ENCODE data around the gene CNPY2. TPM values are rescaled to one million over a fixed set of nuclear protein-coding genes. Genes with fewer than 3 reads are reported as not detected.
A peak's percentile ranks its signal among the peaks of the same experiment; 100 is the strongest.
"Not testable (repeated sequence)": the region's sequence is repeated elsewhere in the genome, so short reads cannot be mapped to it uniquely, and the experiment has no call there.

Gene CNPY2
- total RNA-seq, 5 donors from 2014 or later (not counting 1 experiment from before 2014, with no cell fraction given) = 52.9 to 92.8 (median 90.8) TPM

- DNase-seq = peak in 1 of 35 experiments; percentile 10
- H3K4me3 Mint-ChIP-seq = peak overlapping the region; percentile 85 to 97 (median 92)
- H3K27ac Mint-ChIP-seq = peak overlapping the region; percentile 100
- Histone ChIP-seq H3K36me3 (ENCODE audit: control insufficient read depth in 2 of 2, extremely low read depth in 1 of 2, insufficient read depth in 1 of 2, low read length in 1 of 2) (peaks cover 4 to 8% of the 10 kb centered on the region in 2 donors), H3K4me1 (ENCODE audit: control insufficient read depth in 1 of 2, extremely low read depth in 1 of 2, insufficient read depth in 2 of 2, low read length in 2 of 2) (peaks cover 4 to 23% of the 10 kb centered on the region in 2 experiments), H3K27me3 (replicated peaks in 1 of 2; ENCODE audit: control insufficient read depth in 2 of 2, extremely low read depth in 1 of 2, insufficient read depth in 2 of 2, low read length in 1 of 2) (no peaks in the 10 kb centered on the region), H3K4me3 (ENCODE audit: control insufficient read depth in 1 of 2, extremely low read depth in 1 of 2, low read length in 1 of 2) (peak overlapping the region; percentile 15 to 63), H3K9me3 (no peaks in the 10 kb centered on the region), H3K27ac (ENCODE audit: low read length) (peak overlapping the region; percentile 98)
- WGBS (ENCODE audit: insufficient coverage) = 76% methylated on average over 8 of the region's 11 CpGs
- peaks cover 7% of the 10 kb centered on the region for H3K36me3 Mint-ChIP-seq
- no peaks in the 10 kb centered on the region for H3K27me3 Mint-ChIP-seq
- POLR2A ChIA-PET = interaction anchor here (0.6 to 1.8 kb wide), 7 partner anchors 27 to 1477 kb away, joined by 3 to 10 read pairs (median 4); partner anchors contain the start of genes STAT2 (in 2 of the 2) and RAB5B (in 1 of the 2)
- peaks cover 34 to 41% (median 36%) of the 10 kb centered on the region in 3 donors for H3K4me1 Mint-ChIP-seq
- CTCF ChIA-PET = interaction anchor here (0.7 to 2.5 kb wide), 7 partner anchors 17 to 132 kb away, joined by 4 to 19 read pairs (median 8); partner anchors contain the start of genes CNPY2 (in 1 of the 2) and STAT2 (in 1 of the 2)
- no peaks in the 10 kb centered on the region for H3K9me3 Mint-ChIP-seq
- ATAC-seq (replicated peaks in 1 of 4) = no peak
These were observed 16.9 kb upstream of the CNPY2 start for GRCh38 chr12:56332512-56333196.

- POLR2A ChIA-PET = interaction anchor here in 1 of 2 donors (0.6 kb wide), 1 partner anchor 211 kb away, joined by 3 read pairs; no protein-coding TSS in a partner anchor
- Mint-ChIP-seq H3K27me3 (no peaks in the 10 kb centered on the region), H3K4me1 (peaks cover 24 to 30% (median 25%) of the 10 kb centered on the region in 3 donors), H3K36me3 (peaks cover 21% of the 10 kb centered on the region), H3K9me3 (no peaks in the 10 kb centered on the region), H3K4me3 (no peak overlapping the region), H3K27ac (no peak overlapping the region)
- peaks cover 10 to 24% of the 10 kb centered on the region in 2 donors for H3K36me3 ChIP-seq (ENCODE audit: control insufficient read depth in 2 of 2, extremely low read depth in 1 of 2, insufficient read depth in 1 of 2, low read length in 1 of 2)
- H3K4me3 ChIP-seq (ENCODE audit: control insufficient read depth in 1 of 2, extremely low read depth in 1 of 2, low read length in 1 of 2) = no peak overlapping the region
- H3K27ac ChIP-seq (ENCODE audit: low read length) = no peak overlapping the region
- WGBS (ENCODE audit: insufficient coverage) = no CpG with 5 or more reads among the region's 7 CpGs
- DNase-seq = no peak
- H3K9me3 ChIP-seq = no peaks in the 10 kb centered on the region
- ATAC-seq (replicated peaks in 1 of 4) = no peak
- CTCF ChIA-PET = no interaction called here
- peaks cover 3 to 19% of the 10 kb centered on the region in 2 experiments for H3K4me1 ChIP-seq (ENCODE audit: control insufficient read depth in 1 of 2, extremely low read depth in 1 of 2, insufficient read depth in 2 of 2, low read length in 2 of 2)
- H3K27me3 ChIP-seq (replicated peaks in 1 of 2; ENCODE audit: control insufficient read depth in 2 of 2, extremely low read depth in 1 of 2, insufficient read depth in 2 of 2, low read length in 1 of 2) = no peaks in the 10 kb centered on the region
These were observed 15.2 kb upstream of the CNPY2 start for GRCh38 chr12:56330936-56331490.

GRCh38 chr12:56326533-56326932 lies 10.7 kb upstream of the CNPY2 start:
- Histone ChIP-seq H3K9me3 (no peaks in the 10 kb centered on the region), H3K4me3 (ENCODE audit: control insufficient read depth in 1 of 2, extremely low read depth in 1 of 2, low read length in 1 of 2) (no peak overlapping the region), H3K36me3 (ENCODE audit: control insufficient read depth in 2 of 2, extremely low read depth in 1 of 2, insufficient read depth in 1 of 2, low read length in 1 of 2) (peaks cover 16 to 61% of the 10 kb centered on the region in 2 donors), H3K4me1 (ENCODE audit: control insufficient read depth in 1 of 2, extremely low read depth in 1 of 2, insufficient read depth in 2 of 2, low read length in 2 of 2) (no peaks in the 10 kb centered on the region), H3K27ac (ENCODE audit: low read length) (no peak overlapping the region), H3K27me3 (replicated peaks in 1 of 2; ENCODE audit: control insufficient read depth in 2 of 2, extremely low read depth in 1 of 2, insufficient read depth in 2 of 2, low read length in 1 of 2) (no peaks in the 10 kb centered on the region)
- CTCF ChIA-PET = no interaction called here
- no peak for ATAC-seq (replicated peaks in 1 of 4)
- no peaks in the 10 kb centered on the region for H3K27me3 Mint-ChIP-seq
- H3K36me3 Mint-ChIP-seq = peaks cover 56% of the 10 kb centered on the region
- H3K4me1 Mint-ChIP-seq = peaks cover 4 to 5% (median 4%) of the 10 kb centered on the region in 3 donors
- H3K9me3 Mint-ChIP-seq = no peaks in the 10 kb centered on the region
- no peak overlapping the region for H3K4me3 Mint-ChIP-seq
- 97% methylated on average over 5 of the region's 6 CpGs for WGBS (ENCODE audit: insufficient coverage)
- POLR2A ChIA-PET = no interaction called here
- DNase-seq = no peak
- no peak overlapping the region for H3K27ac Mint-ChIP-seq

GRCh38 chr12:56326126-56326525 lies 10.3 kb upstream of the CNPY2 start:
- DNase-seq = no peak
- Histone ChIP-seq H3K9me3 (no peaks in the 10 kb centered on the region), H3K4me3 (ENCODE audit: control insufficient read depth in 1 of 2, extremely low read depth in 1 of 2, low read length in 1 of 2) (no peak overlapping the region), H3K27ac (ENCODE audit: low read length) (no peak overlapping the region), H3K36me3 (ENCODE audit: control insufficient read depth in 2 of 2, extremely low read depth in 1 of 2, insufficient read depth in 1 of 2, low read length in 1 of 2) (peaks cover 16 to 61% of the 10 kb centered on the region in 2 donors), H3K4me1 (ENCODE audit: control insufficient read depth in 1 of 2, extremely low read depth in 1 of 2, insufficient read depth in 2 of 2, low read length in 2 of 2) (no peaks in the 10 kb centered on the region), H3K27me3 (replicated peaks in 1 of 2; ENCODE audit: control insufficient read depth in 2 of 2, extremely low read depth in 1 of 2, insufficient read depth in 2 of 2, low read length in 1 of 2) (no peaks in the 10 kb centered on the region)
- H3K4me1 Mint-ChIP-seq = peaks cover under 1 to 1% (median under 1%) of the 10 kb centered on the region in 3 donors
- WGBS (ENCODE audit: insufficient coverage) = 100% methylated on average over 1 of the region's 8 CpGs
- H3K27me3 Mint-ChIP-seq = no peaks in the 10 kb centered on the region
- ChIA-PET POLR2A (no interaction called here), CTCF (no interaction called here)
- no peak overlapping the region for H3K4me3 Mint-ChIP-seq
- no peak for ATAC-seq (replicated peaks in 1 of 4)
- peaks cover 53% of the 10 kb centered on the region for H3K36me3 Mint-ChIP-seq
- no peaks in the 10 kb centered on the region for H3K9me3 Mint-ChIP-seq
- H3K27ac Mint-ChIP-seq = no peak overlapping the region

- Mint-ChIP-seq H3K27me3 (no peaks in the 10 kb centered on the region), H3K4me3 (no peak overlapping the region), H3K4me1 (no peaks in the 10 kb centered on the region), H3K9me3 (no peaks in the 10 kb centered on the region), H3K36me3 (peaks cover 57% of the 10 kb centered on the region), H3K27ac (no peak overlapping the region)
- DNase-seq = no peak
- POLR2A ChIA-PET = no interaction called here
- Histone ChIP-seq H3K36me3 (ENCODE audit: control insufficient read depth in 2 of 2, extremely low read depth in 1 of 2, insufficient read depth in 1 of 2, low read length in 1 of 2) (peaks cover 16 to 72% of the 10 kb centered on the region in 2 donors), H3K9me3 (no peaks in the 10 kb centered on the region), H3K27me3 (replicated peaks in 1 of 2; ENCODE audit: control insufficient read depth in 2 of 2, extremely low read depth in 1 of 2, insufficient read depth in 2 of 2, low read length in 1 of 2) (no peaks in the 10 kb centered on the region), H3K4me1 (ENCODE audit: control insufficient read depth in 1 of 2, extremely low read depth in 1 of 2, insufficient read depth in 2 of 2, low read length in 2 of 2) (no peaks in the 10 kb centered on the region), H3K27ac (ENCODE audit: low read length) (no peak overlapping the region), H3K4me3 (ENCODE audit: control insufficient read depth in 1 of 2, extremely low read depth in 1 of 2, low read length in 1 of 2) (no peak overlapping the region)
- WGBS (ENCODE audit: insufficient coverage) = 100% methylated on average over 2 of the region's 6 CpGs
- ATAC-seq (replicated peaks in 1 of 4) = no peak
- CTCF ChIA-PET = no interaction called here
These were observed 8.4 kb upstream of the CNPY2 start for GRCh38 chr12:56324206-56324605.

GRCh38 chr12:56321610-56322009 lies 5.8 kb upstream of the CNPY2 start:
- H3K4me3 Mint-ChIP-seq; H3K4me3 ChIP-seq (ENCODE audit: control insufficient read depth in 1 of 2, extremely low read depth in 1 of 2, low read length in 1 of 2); DNase-seq; H3K27me3 ChIP-seq (replicated peaks in 1 of 2; ENCODE audit: control insufficient read depth in 2 of 2, extremely low read depth in 1 of 2, insufficient read depth in 2 of 2, low read length in 1 of 2); H3K9me3 Mint-ChIP-seq; H3K9me3 ChIP-seq; H3K27me3 Mint-ChIP-seq; H3K27ac Mint-ChIP-seq; ATAC-seq (replicated peaks in 1 of 4); H3K27ac ChIP-seq (ENCODE audit: low read length); H3K4me1 ChIP-seq (ENCODE audit: control insufficient read depth in 1 of 2, extremely low read depth in 1 of 2, insufficient read depth in 2 of 2, low read length in 2 of 2); H3K4me1 Mint-ChIP-seq; CTCF ChIA-PET: not testable (repeated sequence)
- WGBS (ENCODE audit: insufficient coverage) = no CpG with 5 or more reads among the region's 8 CpGs
- POLR2A ChIA-PET = interaction anchor here (0.6 to 0.7 kb wide), 3 partner anchors 39 to 217 kb away, joined by 3 to 5 read pairs (median 4); partner anchors contain the start of gene STAT2 (in 1 of the 2)
- H3K36me3 Mint-ChIP-seq = peaks cover 44% of the 10 kb centered on the region
- H3K36me3 ChIP-seq (ENCODE audit: control insufficient read depth in 2 of 2, extremely low read depth in 1 of 2, insufficient read depth in 1 of 2, low read length in 1 of 2) = peaks cover 12 to 60% of the 10 kb centered on the region in 2 donors
